ENCODE measurements around the gene SLITRK2. TPM values are rescaled to one million over a fixed set of nuclear protein-coding genes. Genes with fewer than 3 reads are reported as not detected.

Gene SLITRK2
- total RNA-seq, 2 experiments from 2014 or later = not detected

DNA sequence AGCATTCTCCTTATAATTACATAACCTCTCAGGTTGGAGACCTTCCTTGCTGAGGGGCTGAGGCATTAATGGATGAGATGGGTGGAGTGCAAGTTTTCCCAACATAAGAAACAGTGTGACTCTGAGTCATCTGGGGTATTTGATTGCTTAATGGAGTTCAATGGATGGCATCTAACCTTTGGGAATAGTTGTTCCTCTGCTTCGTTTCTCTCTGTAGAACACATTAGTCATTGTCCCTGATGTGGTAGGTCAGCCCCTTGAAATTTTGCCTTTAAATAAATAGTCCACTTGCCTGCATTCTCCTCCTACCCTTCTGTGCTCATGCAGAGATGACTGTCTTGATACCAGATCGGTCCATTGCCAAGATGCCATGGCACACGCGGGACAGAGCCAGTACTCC lies 38.6 kb downstream of the SLITRK2 start:
- Histone ChIP-seq H3K9me2 (ENCODE audit: insufficient read depth, low read length) (no peaks in the 10 kb centered on the region), H3K36me3 (ENCODE audit: insufficient read depth, low read length) (no peaks in the 10 kb centered on the region), H2AFZ (ENCODE audit: low read length) (no peak overlapping the region), H3K4me1 (ENCODE audit: insufficient read depth, low read length, poor library complexity, severe bottlenecking) (no peaks in the 10 kb centered on the region), H3K79me2 (ENCODE audit: insufficient read depth, low read depth, low read length) (no peaks in the 10 kb centered on the region), H3K27ac (ENCODE audit: low read depth, low read length, poor library complexity, severe bottlenecking) (no peak overlapping the region), H3K4me2 (ENCODE audit: low read length) (no peak overlapping the region), H4K20me1 (ENCODE audit: insufficient read depth, low read length) (no peaks in the 10 kb centered on the region), H3K9me3 (ENCODE audit: low read length) (no peaks in the 10 kb centered on the region), H3K4me3 (ENCODE audit: low read depth, low read length, poor library complexity, severe bottlenecking) (no peak overlapping the region)
- POLR2A ChIA-PET = no interaction called here
- no peak for DNase-seq (ENCODE audit: low spot score)
- TF ChIP-seq EZH2phosphoT487 (IDR thresholded peaks at IDR 0.05; ENCODE audit: borderline replicate concordance, low read depth, low read length) (no peak), CTCF (conservative IDR thresholded peaks at IDR 0.05; ENCODE audit: low read length) (no peak)
- CTCF ChIA-PET (ENCODE audit: unreplicated experiment) = no interaction called here
- BruUV-seq (replicated peaks) = no TSS peak
- intact Hi-C loops (cut with micrococcal nuclease; ENCODE audit: unreplicated experiment) = no loop called here

GRCh38 chrX:145861818-145862217 lies 44.2 kb downstream of the SLITRK2 start:
- TF ChIP-seq EZH2phosphoT487 (IDR thresholded peaks at IDR 0.05; ENCODE audit: borderline replicate concordance, low read depth, low read length) (no peak), CTCF (conservative IDR thresholded peaks at IDR 0.05; ENCODE audit: low read length) (no peak)
- H4K20me1 ChIP-seq (ENCODE audit: insufficient read depth, low read length) = no peaks in the 10 kb centered on the region
- no peaks in the 10 kb centered on the region for H3K9me2 ChIP-seq (ENCODE audit: insufficient read depth, low read length)
- intact Hi-C loops (cut with micrococcal nuclease; ENCODE audit: unreplicated experiment) = no loop called here
- no peak overlapping the region for H3K27ac ChIP-seq (ENCODE audit: low read depth, low read length, poor library complexity, severe bottlenecking)
- no peak overlapping the region for H2AFZ ChIP-seq (ENCODE audit: low read length)
- no TSS peak for BruUV-seq (replicated peaks)
- H3K4me3 ChIP-seq (ENCODE audit: low read depth, low read length, poor library complexity, severe bottlenecking) = no peak overlapping the region
- no peaks in the 10 kb centered on the region for H3K4me1 ChIP-seq (ENCODE audit: insufficient read depth, low read length, poor library complexity, severe bottlenecking)
- CTCF ChIA-PET (ENCODE audit: unreplicated experiment) = no interaction called here
- H3K4me2 ChIP-seq (ENCODE audit: low read length) = no peak overlapping the region
- no peaks in the 10 kb centered on the region for H3K36me3 ChIP-seq (ENCODE audit: insufficient read depth, low read length)
- H3K79me2 ChIP-seq (ENCODE audit: insufficient read depth, low read depth, low read length) = no peaks in the 10 kb centered on the region
- DNase-seq (ENCODE audit: low spot score) = no peak
- POLR2A ChIA-PET = no interaction called here
- H3K9me3 ChIP-seq (ENCODE audit: low read length) = no peaks in the 10 kb centered on the region

DNA sequence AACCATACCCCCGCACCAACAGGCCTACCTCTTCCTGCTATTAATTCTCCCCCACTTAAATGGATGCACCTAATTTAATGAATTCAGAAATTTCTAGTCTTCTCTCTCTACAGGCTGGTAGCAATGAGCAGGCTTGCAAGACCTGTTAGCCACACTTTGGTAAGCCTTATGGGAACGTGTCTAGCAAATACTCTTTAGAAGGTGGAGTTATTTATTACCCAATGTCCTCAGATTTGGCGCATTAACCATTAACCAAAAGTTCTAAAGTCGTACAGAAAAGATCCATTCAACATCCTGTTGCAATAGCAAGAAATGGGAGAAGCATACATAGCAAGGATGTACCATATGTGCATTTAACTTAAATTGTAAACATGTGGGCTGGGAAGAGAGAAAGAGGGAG lies 47.5 kb downstream of the SLITRK2 start:
- Histone ChIP-seq H3K4me3 (ENCODE audit: low read depth, low read length, poor library complexity, severe bottlenecking) (no peak overlapping the region), H3K4me2 (ENCODE audit: low read length) (no peak overlapping the region), H2AFZ (ENCODE audit: low read length) (no peak overlapping the region), H3K79me2 (ENCODE audit: insufficient read depth, low read depth, low read length) (no peaks in the 10 kb centered on the region), H3K36me3 (ENCODE audit: insufficient read depth, low read length) (no peaks in the 10 kb centered on the region), H3K9me2 (ENCODE audit: insufficient read depth, low read length) (no peaks in the 10 kb centered on the region), H3K4me1 (ENCODE audit: insufficient read depth, low read length, poor library complexity, severe bottlenecking) (no peaks in the 10 kb centered on the region), H4K20me1 (ENCODE audit: insufficient read depth, low read length) (no peaks in the 10 kb centered on the region), H3K9me3 (ENCODE audit: low read length) (no peaks in the 10 kb centered on the region), H3K27ac (ENCODE audit: low read depth, low read length, poor library complexity, severe bottlenecking) (no peak overlapping the region)
- TF ChIP-seq EZH2phosphoT487 (IDR thresholded peaks at IDR 0.05; ENCODE audit: borderline replicate concordance, low read depth, low read length) (no peak), CTCF (conservative IDR thresholded peaks at IDR 0.05; ENCODE audit: low read length) (no peak)
- no TSS peak for BruUV-seq (replicated peaks)
- no peak for DNase-seq (ENCODE audit: low spot score)
- ChIA-PET CTCF (ENCODE audit: unreplicated experiment) (no interaction called here), POLR2A (no interaction called here)
- intact Hi-C loops (cut with micrococcal nuclease; ENCODE audit: unreplicated experiment) = no loop called here

Small RNA genes lying within 50 kb of the gene (small RNA-seq; reads per million reads assigned to genes)
- not detected for gene AL109653.1
